Neural progenitor cell (in vitro differentiated cells): ENCODE results near the gene CCL15.

Experiments used
- CTCF ChIP-seq: fragments of 200-600 bp; sonication (generic); IDR thresholded peaks from 2 replicates; pipeline ENCODE4 v1.5.1; 2017; ENCODE audit warnings: antibody characterized with exemption, mild to moderate bottlenecking
- EZH2 ChIP-seq: fragments of 200-600 bp; sonication (generic); IDR thresholded peaks from 2 replicates; pipeline ENCODE4 v1.6.1; 2017; ENCODE audit warnings: antibody characterized with exemption, mild to moderate bottlenecking, moderate library complexity

GRCh38 chr17:36036235-36036634 lies 34.9 kb upstream of the CCL15 start:
- no peak for TF ChIP-seq CTCF
- no peak for TF ChIP-seq EZH2
